Myocyte (in vitro differentiated cells): Measurements from ENCODE around the gene CASZ1. TPM values are rescaled to one million over a fixed set of nuclear protein-coding genes. Genes with fewer than 3 reads are reported as not detected.

Experiments used
- DNase-seq: peaks from one replicate; pipeline ENCODE4 v3.0.0-alpha.2; 2012; ENCODE audit warnings: low read depth
- total RNA-seq: library from RNA; depleted of rRNA; stranded (reverse); fragments of >200 nt; gene quantifications from 2 replicates; pipeline ENCODE4 v1.2.3, GENCODE V29; 2014

The CASZ1 gene
- total RNA-seq, 1 donor from 2014 or later: 11.6 TPM

GRCh38 chr1:10794724-10795275 lies 1.6 kb downstream of the CASZ1 start:
- peak; percentile 83 for DNase-seq

GRCh38 chr1:10793129-10793651 lies 3.3 kb downstream of the CASZ1 start:
- DNase-seq: peak; percentile 19

- peak; percentile 63 for DNase-seq
Measured at GRCh38 chr1:10791105-10791951, 5.1 kb downstream of the CASZ1 start.

- no peak for DNase-seq
Measured at GRCh38 chr1:10789803-10790702, 6.4 kb downstream of the CASZ1 start.

GRCh38 chr1:10789047-10789791 lies 7.2 kb downstream of the CASZ1 start:
- no peak for DNase-seq

GRCh38 chr1:10788592-10789006 lies 7.8 kb downstream of the CASZ1 start:
- peak; percentile 72 for DNase-seq

- no peak for DNase-seq
Measured at GRCh38 chr1:10787286-10787685, 9.2 kb downstream of the CASZ1 start.

GRCh38 chr1:10785728-10786638 lies 10.5 kb downstream of the CASZ1 start:
- peak; percentile 72 for DNase-seq

- DNase-seq: no peak
Measured at GRCh38 chr1:10784998-10785727, 11.3 kb downstream of the CASZ1 start.

- DNase-seq: no peak
Measured at GRCh38 chr1:10782491-10783244, 13.8 kb downstream of the CASZ1 start.

GRCh38 chr1:10781137-10781536 lies 15.3 kb downstream of the CASZ1 start:
- DNase-seq: peak; percentile 88

- DNase-seq: no peak
Measured at GRCh38 chr1:10779841-10780240, 16.6 kb downstream of the CASZ1 start.

- no peak for DNase-seq
Measured at GRCh38 chr1:10779201-10779600, 17.2 kb downstream of the CASZ1 start.

GRCh38 chr1:10778640-10779039 lies 17.8 kb downstream of the CASZ1 start:
- DNase-seq: no peak

- no peak for DNase-seq
Measured at GRCh38 chr1:10777749-10778574, 18.5 kb downstream of the CASZ1 start.

- no peak for DNase-seq
Measured at GRCh38 chr1:10776190-10776905, 20.1 kb downstream of the CASZ1 start.

GRCh38 chr1:10775763-10776162 lies 20.7 kb downstream of the CASZ1 start:
- DNase-seq: no peak
